Hepatocyte (in vitro differentiated cells): ENCODE measurements around the gene SNED1. TPM values are rescaled to one million over a fixed set of nuclear protein-coding genes. Genes with fewer than 3 reads are reported as not detected.
A peak's percentile ranks its signal among the peaks of the same experiment; 100 is the strongest.

ENCODE experiments used
- DNase-seq: peaks from one replicate; pipeline ENCODE4 v3.0.0-alpha.2; 2016; ENCODE audit warnings: low spot score
- H2AFZ ChIP-seq: fragments of 200-600 bp; sonication (generic); 2 replicates; pipeline ENCODE4 v1.6.0; 2016; ENCODE audit warnings: antibody characterized with exemption, mild to moderate bottlenecking
- H3K27ac ChIP-seq: fragments of 200-600 bp; sonication (generic); 2 replicates; pipeline ENCODE4 v1.5.1; 2016; ENCODE audit warnings: mild to moderate bottlenecking
- H3K27me3 ChIP-seq: fragments of 200-600 bp; sonication (generic); 2 replicates; pipeline ENCODE4 v1.6.1; 2016
- H3K36me3 ChIP-seq: fragments of 200-600 bp; sonication (generic); replicated peaks from 2 replicates; pipeline ENCODE4 v1.5.1; 2016; ENCODE audit warnings: low read depth; ENCODE audit not compliant: insufficient read depth
- H3K4me1 ChIP-seq: fragments of 200-600 bp; sonication (generic); 2 replicates; pipeline ENCODE4 v1.5.1; 2016; ENCODE audit warnings: mild to moderate bottlenecking, moderate library complexity; ENCODE audit not compliant: insufficient read depth
- H3K4me2 ChIP-seq: fragments of 200-600 bp; sonication (generic); 2 replicates; pipeline ENCODE4 v1.6.0; 2016
- H3K4me3 ChIP-seq: fragments of 200-600 bp; sonication (generic); 2 replicates; pipeline ENCODE4 v1.5.1; 2016; ENCODE audit warnings: mild to moderate bottlenecking
- H3K79me2 ChIP-seq: fragments of 200-600 bp; sonication (generic); 2 replicates; pipeline ENCODE4 v1.6.0; 2017; ENCODE audit warnings: mild to moderate bottlenecking
- H3K9me2 ChIP-seq: fragments of 200-600 bp; sonication (generic); replicated peaks from 2 replicates; pipeline ENCODE4 v1.6.0; 2017; ENCODE audit warnings: mild to moderate bottlenecking; ENCODE audit not compliant: insufficient read depth
- H3K9me3 ChIP-seq: fragments of 200-600 bp; sonication (generic); 2 replicates; pipeline ENCODE4 v1.5.1; 2016; ENCODE audit warnings: low read depth, mild to moderate bottlenecking
- H4K20me1 ChIP-seq: fragments of 200-600 bp; sonication (generic); 2 replicates; pipeline ENCODE4 v1.6.0; 2016; ENCODE audit warnings: mild to moderate bottlenecking; ENCODE audit not compliant: insufficient read depth, poor library complexity, severe bottlenecking
- CTCF ChIP-seq: fragments of 200-600 bp; sonication (generic); IDR thresholded peaks from 2 replicates; pipeline ENCODE4 v1.5.1; 2016; ENCODE audit warnings: antibody characterized with exemption, mild to moderate bottlenecking; ENCODE audit not compliant: poor library complexity
- EZH2 ChIP-seq: fragments of 200-600 bp; sonication (generic); IDR thresholded peaks from 2 replicates; pipeline ENCODE4 v1.6.1; 2016; ENCODE audit warnings: antibody characterized with exemption, mild to moderate bottlenecking, borderline replicate concordance
- EZH2phosphoT487 ChIP-seq: fragments of 200-600 bp; sonication (generic); IDR thresholded peaks from one replicate; pipeline ENCODE4 v1.6.1; 2018; ENCODE audit warnings: antibody characterized with exemption, mild to moderate bottlenecking, low read depth, moderate library complexity; ENCODE audit not compliant: unreplicated experiment, severe bottlenecking
- WGBS: methylation state at CpG from one replicate; pipeline ENCODE4 v1.1.6; 2016; ENCODE audit warnings: low lambda C conversion rate; ENCODE audit errors: missing lambda C conversion rate; 5-methylcytosine and 5-hydroxymethylcytosine counted together
- polyA plus RNA-seq: library from polyadenylated mRNA; unstranded; fragments of >200 nt; fragmentation: Nextera tagmentation; extraction: Ambion mirVana; gene quantifications from 2 replicates; pipeline ENCODE4 v1.2.1, GENCODE V29; 2016
- total RNA-seq: library from RNA; depleted of rRNA; stranded (reverse); fragments of >200 nt; gene quantifications from 2 replicates; pipeline ENCODE4 v1.2.3, GENCODE V29; 2014

SNED1 gene
- total and polyA plus RNA-seq, 2 experiments from 2014 or later = 4.6 to 6.5 TPM

DNA sequence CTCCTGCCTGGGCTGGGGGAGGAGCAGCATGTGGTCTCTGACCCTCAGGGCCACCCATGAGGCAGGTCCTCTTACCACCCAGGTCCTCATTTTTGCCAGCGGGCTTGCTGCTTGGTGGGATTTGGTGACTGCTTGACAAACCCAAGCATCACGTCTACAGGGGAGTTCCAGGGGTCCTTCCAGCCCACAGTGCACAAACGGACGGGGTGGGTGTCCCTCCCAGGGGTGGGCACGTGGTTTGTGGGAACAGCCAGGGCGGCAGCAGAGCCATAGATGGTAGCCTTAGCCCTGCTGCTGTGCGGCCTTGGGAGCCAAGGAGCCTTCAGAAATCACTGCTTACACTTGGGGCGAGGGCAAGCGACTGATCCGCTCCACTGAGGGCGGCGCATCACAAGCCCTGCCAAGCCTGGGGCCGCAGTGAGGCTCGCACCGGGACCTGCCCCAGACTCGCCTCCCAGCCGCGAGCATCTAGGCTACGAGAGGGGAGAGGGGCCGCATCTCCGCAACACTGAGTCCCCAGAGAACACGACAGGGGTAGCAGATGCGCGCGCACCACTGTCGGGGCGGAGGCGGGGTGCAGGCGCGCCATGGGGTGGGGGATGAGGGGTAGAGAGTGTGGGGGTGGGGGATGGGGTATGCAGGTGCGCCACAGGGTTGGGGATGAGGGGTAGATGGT lies 36.9 kb downstream of the SNED1 start:
- Histone ChIP-seq H3K9me3 (no peaks in the 10 kb centered on the region), H3K36me3 (no peaks in the 10 kb centered on the region)

DNA sequence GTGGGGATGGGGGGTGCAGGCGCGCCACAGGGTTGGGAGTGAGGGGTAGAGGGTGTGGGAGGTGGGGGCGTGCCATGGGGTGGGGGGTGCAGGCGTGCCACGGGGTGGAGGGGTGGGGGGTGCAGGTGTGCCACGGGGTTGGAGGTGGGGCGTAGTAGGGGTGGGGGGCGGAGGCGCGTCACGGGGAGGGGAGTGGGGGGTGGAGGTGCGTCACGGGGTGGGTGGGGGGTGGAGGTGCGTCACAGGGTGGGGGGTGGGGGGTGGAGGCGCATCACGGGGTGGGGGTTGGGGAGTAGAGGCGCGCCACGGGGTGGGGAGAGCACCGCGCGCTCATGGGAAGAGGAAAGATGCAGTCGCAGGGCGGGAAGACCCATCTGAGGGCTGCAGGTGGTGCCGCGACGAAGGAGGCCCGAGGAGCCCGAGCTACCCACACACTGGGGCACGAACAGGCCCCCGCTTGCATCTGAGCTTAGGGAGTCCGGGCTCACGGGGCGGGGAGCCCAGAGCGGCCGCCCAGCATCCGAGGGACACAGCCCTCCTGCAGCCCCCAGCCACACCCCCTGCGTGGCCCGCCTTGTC lies 37.5 kb downstream of the SNED1 start:
- Histone ChIP-seq H3K9me2 (no peaks in the 10 kb centered on the region), H3K36me3 (no peaks in the 10 kb centered on the region), H3K27ac (no peak overlapping the region), H3K4me3 (no peak overlapping the region), H3K27me3 (peaks cover 33% of the 10 kb centered on the region), H2AFZ (no peak overlapping the region), H3K9me3 (no peaks in the 10 kb centered on the region), H3K4me1 (peaks cover 4% of the 10 kb centered on the region), H4K20me1 (no peaks in the 10 kb centered on the region), H3K79me2 (no peaks in the 10 kb centered on the region), H3K4me2 (peak overlapping the region; percentile 74)
- DNase-seq = no peak
- TF ChIP-seq CTCF (no peak), EZH2phosphoT487 (no peak), EZH2 (no peak)
- 10% methylated on average over 2 of the region's 39 CpGs for WGBS

More for the DNA sequence above, 36.9 kb downstream of the SNED1 start:
- TF ChIP-seq EZH2phosphoT487 = no peak
- TF ChIP-seq CTCF = no peak
- TF ChIP-seq EZH2 = no peak
- Histone ChIP-seq H3K4me2 (no peak overlapping the region), H3K4me3 (no peak overlapping the region), H2AFZ (no peak overlapping the region), H3K27me3 (peaks cover 33% of the 10 kb centered on the region), H3K79me2 (no peaks in the 10 kb centered on the region), H3K27ac (no peak overlapping the region), H3K9me2 (no peaks in the 10 kb centered on the region), H4K20me1 (no peaks in the 10 kb centered on the region), H3K4me1 (peaks cover 4% of the 10 kb centered on the region)
- DNase-seq = no peak
- 42% methylated on average over 30 of the region's 31 CpGs for WGBS

DNA sequence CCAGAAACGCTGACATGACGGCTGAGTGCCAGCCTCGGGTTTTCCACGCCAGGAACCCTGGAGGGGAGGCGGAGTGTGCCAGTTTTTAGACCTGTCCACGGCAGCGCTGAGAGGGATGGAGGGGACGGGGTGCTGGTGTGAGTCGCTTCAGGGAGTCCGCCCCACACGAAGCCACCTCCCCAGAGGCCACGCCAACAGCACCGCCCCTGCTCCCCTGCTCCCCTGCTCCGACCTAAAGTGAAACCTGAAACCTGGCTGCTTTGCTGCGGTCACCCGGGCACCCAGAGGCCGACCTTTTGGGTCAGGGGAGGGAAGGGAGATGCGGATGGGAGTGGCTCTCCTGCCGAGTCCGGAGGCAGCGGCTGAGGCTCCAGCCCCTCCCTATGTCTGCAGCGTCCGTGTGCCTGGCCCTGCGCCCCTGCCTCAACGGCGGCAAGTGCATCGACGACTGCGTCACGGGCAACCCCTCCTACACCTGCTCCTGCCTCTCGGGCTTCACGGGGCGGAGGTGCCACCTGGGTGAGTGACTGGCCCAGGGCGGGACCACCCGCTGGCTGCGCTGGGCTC lies 38.1 kb downstream of the SNED1 start:
- no peaks in the 10 kb centered on the region for H3K9me3 ChIP-seq
- no peak overlapping the region for H2AFZ ChIP-seq
- H3K4me1 ChIP-seq = peaks cover 4% of the 10 kb centered on the region
- H3K36me3 ChIP-seq = no peaks in the 10 kb centered on the region
- H3K27me3 ChIP-seq = peaks cover 34% of the 10 kb centered on the region
- H3K27ac ChIP-seq = no peak overlapping the region
- peak overlapping the region; percentile 74 for H3K4me2 ChIP-seq
- H3K4me3 ChIP-seq = no peak overlapping the region
- WGBS = 12% methylated on average over 28 of the region's 36 CpGs
- no peak for DNase-seq
- no peaks in the 10 kb centered on the region for H4K20me1 ChIP-seq
- TF ChIP-seq EZH2phosphoT487 (no peak), CTCF (no peak), EZH2 (peak; percentile 35)
- H3K79me2 ChIP-seq = no peaks in the 10 kb centered on the region
- H3K9me2 ChIP-seq = no peaks in the 10 kb centered on the region
